GM12878 (cell line): ENCODE data around the gene BEND7. TPM values are rescaled to one million over a fixed set of nuclear protein-coding genes. Genes with fewer than 3 reads are reported as not detected.

Experiments
- ATAC-seq: fragments of 200-7000 bp; cut with Tn5 transposase; 3 replicates; pipeline ENCODE4 v1.9.1; 2020; ENCODE audit warnings: mild to moderate bottlenecking, moderate library complexity
- BruUV-seq: library from RNA; stranded (reverse); fragments of 400-500 nt; replicated peaks from 2 replicates; lab custom pipeline; 2021; lab: Mats Ljungman, UMichigan
- CTCF ChIA-PET: fragments of 300-600 bp; sonication (Branson Sonifier 250); formaldehyde crosslinking; extraction: SDS; loops from one replicate; lab custom pipeline; 2021; ENCODE audit warnings: inconsistent platforms; lab: Yijun Ruan, JAX
- POLR2A ChIA-PET: fragments of 350-600 bp; formaldehyde crosslinking; extraction: SDS; loops from one replicate; lab custom pipeline; 2021; ENCODE audit warnings: inconsistent platforms; lab: Charles Lee
- RAD21 ChIA-PET: fragments of 300-600 bp; sonication (Branson Sonifier 250); formaldehyde crosslinking; loops from one replicate; lab custom pipeline; 2023; ENCODE audit warnings: antibody characterized with exemption; ENCODE audit not compliant: unreplicated experiment; lab: Charles Lee
- SMC1A ChIA-PET: fragments of 300-600 bp; sonication (Branson Sonifier 250); formaldehyde crosslinking; loops from one replicate; lab custom pipeline; 2023; ENCODE audit not compliant: unreplicated experiment, uncharacterized antibody; lab: Charles Lee
- DNase-seq: peaks from one replicate; pipeline ENCODE4 v3.0.0-alpha.2; 2011; ENCODE audit warnings: low read depth, low spot score
- FAIRE-seq: peaks from 3 replicates; lab custom pipeline; 2011; peaks lifted over from hg19 to GRCh38; lab: Jason Lieb, UNC
- H2AFZ ChIP-seq: 2 replicates; pipeline ENCODE4 v1.6.0; 2011; ENCODE audit warnings: low read depth, low read length, control low read depth; ENCODE audit not compliant: control insufficient read depth
- H3K27ac ChIP-seq: 2 replicates; pipeline ENCODE4 v1.5.1; 2011; ENCODE audit warnings: control low read depth; ENCODE audit not compliant: control insufficient read depth, insufficient read depth
- H3K27me3 ChIP-seq, 2 experiments: replicated peaks in 1 of 2; 2 replicates each; pipeline versions ENCODE4 v1.6.0 to v1.6.1; 2011; ENCODE audit warnings: low read length in 1 of 2; ENCODE audit not compliant: control insufficient read depth in 2 of 2, insufficient read depth in 2 of 2
- H3K36me3 ChIP-seq, 2 experiments: 2 replicates each; pipeline ENCODE4 v1.5.1; 2011; ENCODE audit warnings: low read length in 1 of 2; ENCODE audit not compliant: control insufficient read depth in 2 of 2, insufficient read depth in 2 of 2
- H3K4me1 ChIP-seq: 2 replicates; pipeline ENCODE4 v1.6.1; 2011; ENCODE audit warnings: mild to moderate bottlenecking, low read length, moderate library complexity, mixed read lengths; ENCODE audit not compliant: control insufficient read depth, insufficient read depth
- H3K4me2 ChIP-seq: 2 replicates; pipeline ENCODE4 v1.6.0; 2011; ENCODE audit warnings: control low read depth; ENCODE audit not compliant: control insufficient read depth, insufficient read depth
- H3K4me3 ChIP-seq: fragments of 200-600 bp; sonication (generic); 2 replicates; pipeline ENCODE4 v1.5.1; 2016
- H3K79me2 ChIP-seq: 2 replicates; pipeline ENCODE4 v1.6.0; 2011; ENCODE audit warnings: low read length; ENCODE audit not compliant: control insufficient read depth, insufficient read depth
- H3K9ac ChIP-seq: 2 replicates; pipeline ENCODE4 v1.8.0; 2011; ENCODE audit warnings: low read length, control low read depth, mixed read lengths; ENCODE audit not compliant: control insufficient read depth, insufficient read depth
- H3K9me3 ChIP-seq: replicated peaks from 3 replicates; pipeline ENCODE4 v1.5.1; 2011; ENCODE audit warnings: mild to moderate bottlenecking, low read length; ENCODE audit not compliant: control insufficient read depth, insufficient read depth
- H4K20me1 ChIP-seq: 2 replicates; pipeline ENCODE4 v1.6.0; 2011; ENCODE audit not compliant: control insufficient read depth, insufficient read depth
- BMI1 ChIP-seq: fragments of 450-650 bp; IDR thresholded peaks from 2 replicates; pipeline ENCODE4 v1.6.1; 2016; ENCODE audit warnings: mild to moderate bottlenecking, moderate library complexity, borderline replicate concordance
- RAD51 ChIP-seq: fragments of 450-650 bp; IDR thresholded peaks from 2 replicates; pipeline ENCODE4 v1.6.1; 2016; ENCODE audit warnings: moderate library complexity, mild to moderate bottlenecking, inconsistent platforms
- SP1 ChIP-seq: IDR thresholded peaks from one replicate; pipeline ENCODE4 v1.6.1; 2011; ENCODE audit warnings: low read depth, low read length
- SRF ChIP-seq, 2 experiments: IDR thresholded peaks; 2 replicates each; pipeline ENCODE4 v1.6.1; 2011; ENCODE audit warnings: low read depth in 2 of 2, low read length in 2 of 2, mild to moderate bottlenecking in 1 of 2, moderate library complexity in 1 of 2
- TCF12 ChIP-seq: IDR thresholded peaks from 2 replicates; pipeline ENCODE4 v1.6.1; 2011; ENCODE audit warnings: low read depth, mild to moderate bottlenecking, low read length
- WGBS: methylation state at CpG from one replicate; pipeline ENCODE4 v1.1.6; 2016; ENCODE audit warnings: low lambda C conversion rate; ENCODE audit not compliant: insufficient replicate concordance, insufficient coverage; ENCODE audit errors: missing lambda C conversion rate; 5-methylcytosine and 5-hydroxymethylcytosine counted together
- in situ Hi-C: fragments of 300-500 bp; cut with MboI; formaldehyde crosslinking; loops from 9 replicates; pipeline ENCODE4 v1.14.3; 2018; ENCODE audit warnings: mixed read lengths
- intact Hi-C: fragments of 100-400 bp; cut with micrococcal nuclease; formaldehyde crosslinking; loops from one replicate; pipeline ENCODE4 v1.14.2; 2022; ENCODE audit not compliant: unreplicated experiment
- polyA plus RNA-seq, 11 experiments: library from polyadenylated mRNA; depleted of rRNA in 4 of 11; unstranded in 6 of 11; stranded (reverse) in 5 of 11; fragments of >200 nt; fragmentation: Nextera tagmentation in 4 of 11; fragmentation: Illumina TruSeq in 1 of 11; extraction: Ambion mirVana in 4 of 11; extraction: Trizol in 1 of 11; gene quantifications; 1 replicate in 1 of 11; 2 replicates in 10 of 11; pipeline versions ENCODE4 v1.2.1 to v1.2.3, GENCODE V29; 2011 to 2016; ENCODE audit warnings: inconsistent platforms in 2 of 11, missing spikeins in 2 of 11, low read depth in 1 of 11
- total RNA-seq, 4 experiments: library from RNA; depleted of rRNA in 3 of 4; stranded (reverse); fragments of >200 nt in 3 of 4; fragmentation: Illumina TruSeq in 1 of 4; extraction: Trizol in 1 of 4; gene quantifications; 2 replicates each; pipeline versions ENCODE4 v1.2.1 to v1.2.3, GENCODE V29; 2013 to 2021

BEND7 gene
- total and polyA plus RNA-seq, 10 of the 15 experiments (the other 5 are each of a cell fraction or from before 2014, with no cell fraction given): not detected

GRCh38 chr10:13560597-13560996 lies 31.8 kb upstream of the BEND7 start:
- Histone ChIP-seq H3K9me3 (no peaks in the 10 kb centered on the region), H2AFZ (no peak overlapping the region), H3K27me3 (no peaks in the 10 kb centered on the region), H3K9ac (no peak overlapping the region), H3K4me2 (no peak overlapping the region), H3K27ac (no peak overlapping the region), H3K36me3 (no peaks in the 10 kb centered on the region), H4K20me1 (no peaks in the 10 kb centered on the region), H3K79me2 (no peaks in the 10 kb centered on the region), H3K4me1 (no peaks in the 10 kb centered on the region), H3K4me3 (no peak overlapping the region)
- ChIA-PET CTCF (no interaction called here), POLR2A (no interaction called here), SMC1A (no interaction called here), RAD21 (no interaction called here)
- BruUV-seq: no TSS peak
- DNase-seq: no peak
- intact Hi-C loops: no loop called here
- TF ChIP-seq TCF12 (no peak), BMI1 (no peak)
- no peak for ATAC-seq
- in situ Hi-C loops: no loop called here
- FAIRE-seq: no peak

GRCh38 chr10:13559124-13559700 lies 30.4 kb upstream of the BEND7 start:
- ChIA-PET RAD21 (no interaction called here), POLR2A (no interaction called here), SMC1A (no interaction called here), CTCF (no interaction called here)
- FAIRE-seq (no peak), DNase-seq (no peak), ATAC-seq (no peak)
- Histone ChIP-seq H3K4me3 (no peak overlapping the region), H3K27me3 (no peaks in the 10 kb centered on the region), H3K9me3 (no peaks in the 10 kb centered on the region), H3K4me2 (no peak overlapping the region), H3K4me1 (no peaks in the 10 kb centered on the region), H3K9ac (no peak overlapping the region), H2AFZ (no peak overlapping the region), H3K27ac (no peak overlapping the region), H4K20me1 (no peaks in the 10 kb centered on the region), H3K79me2 (no peaks in the 10 kb centered on the region), H3K36me3 (no peaks in the 10 kb centered on the region)
- intact Hi-C loops (no loop called here), in situ Hi-C loops (no loop called here)
- no peak for TF ChIP-seq RAD51
- TF ChIP-seq SP1: no peak
- TF ChIP-seq SRF (IDR thresholded peaks at IDR 0.05; ENCODE audit: low read depth in 2 of 2, low read length in 2 of 2): no peak
- no TSS peak for BruUV-seq
- 6% methylated on average over 2 of the region's 2 CpGs for WGBS
